HepG2 (cell line): ENCODE results near the gene VEPH1. TPM values are rescaled to one million over a fixed set of nuclear protein-coding genes. Genes with fewer than 3 reads are reported as not detected.

ENCODE experiments used
- ATAC-seq: fragments of 200-7000 bp; cut with Tn5 transposase; 3 replicates; pipeline ENCODE4 v1.9.1; 2020; ENCODE audit warnings: mild to moderate bottlenecking, moderate library complexity
- BruUV-seq: library from RNA; stranded (reverse); fragments of 400-500 nt; replicated peaks from 2 replicates; lab custom pipeline; 2021; lab: Mats Ljungman, UMichigan
- CTCF ChIA-PET: fragments of 300-600 bp; formaldehyde crosslinking; extraction: SDS; loops from one replicate; lab custom pipeline; 2021; ENCODE audit warnings: low total read pairs, inconsistent platforms, low intra/inter-chr PET ratio; lab: Yijun Ruan, JAX
- POLR2A ChIA-PET: fragments of 350-600 bp; sonication (Branson Sonifier 250); formaldehyde crosslinking; loops from one replicate; lab custom pipeline; 2020; ENCODE audit warnings: antibody characterized with exemption, inconsistent platforms; lab: Yijun Ruan, JAX
- DNase-seq: peaks from one replicate; pipeline ENCODE4 v3.0.0-alpha.2; 2015; ENCODE audit warnings: low spot score
- FAIRE-seq: peaks from 3 replicates; lab custom pipeline; 2011; peaks lifted over from hg19 to GRCh38; lab: Jason Lieb, UNC
- H2AFZ ChIP-seq: one replicate; pipeline ENCODE4 v1.6.1; 2011; ENCODE audit warnings: low read length, inconsistent platforms
- H3K27ac ChIP-seq: fragments of 300-600 bp; 3 replicates; pipeline ENCODE4 v1.8.0; 2011; ENCODE audit warnings: mixed run types, mild to moderate bottlenecking, mixed read lengths, low read length, inconsistent platforms; ENCODE audit not compliant: insufficient read depth; ENCODE audit errors: extremely low read length
- H3K27me3 ChIP-seq, 2 experiments: fragments of 200-600 bp in 1 of 2; 2 replicates in 1 of 2; 3 replicates in 1 of 2; pipeline versions ENCODE4 v1.6.0 to v1.8.0; 2011; ENCODE audit warnings: low read length in 2 of 2, mild to moderate bottlenecking in 2 of 2, moderate library complexity in 2 of 2, inconsistent platforms in 1 of 2; ENCODE audit not compliant: insufficient read depth in 2 of 2, control insufficient read depth in 1 of 2
- H3K36me3 ChIP-seq, 2 experiments: fragments of 200-600 bp in 1 of 2; replicated peaks in 1 of 2; 2 replicates in 1 of 2; 3 replicates in 1 of 2; pipeline versions ENCODE4 v1.5.1 to v1.8.0; 2011; ENCODE audit warnings: low read length in 2 of 2, inconsistent platforms in 1 of 2; ENCODE audit not compliant: insufficient read depth in 2 of 2, control insufficient read depth in 1 of 2
- H3K4me1 ChIP-seq: 2 replicates; pipeline ENCODE4 v1.5.1; 2012; ENCODE audit warnings: low read length, inconsistent platforms; ENCODE audit not compliant: insufficient read depth
- H3K4me2 ChIP-seq: 2 replicates; pipeline ENCODE4 v1.6.0; 2011; ENCODE audit warnings: low read depth, low read length, inconsistent platforms
- H3K4me3 ChIP-seq, 3 experiments: fragments of 200-600 bp in 1 of 3; sonication (generic), shearing (Covaris generic) in 1 of 3; replicated peaks in 1 of 3; 2 replicates each; pipeline ENCODE4 v1.5.1; 2011 to 2016; ENCODE audit warnings: low read length in 3 of 3, inconsistent platforms in 2 of 3, low read depth in 2 of 3, mild to moderate bottlenecking in 2 of 3, control low read depth in 1 of 3, mixed read lengths in 1 of 3; ENCODE audit not compliant: insufficient read depth in 1 of 3
- H3K79me2 ChIP-seq: one replicate; pipeline ENCODE4 v1.6.1; 2011; ENCODE audit warnings: low read length, inconsistent platforms; ENCODE audit not compliant: insufficient read depth
- H3K9ac ChIP-seq: 2 replicates; pipeline ENCODE4 v1.6.0; 2011; ENCODE audit warnings: mild to moderate bottlenecking, low read depth, low read length, inconsistent platforms; ENCODE audit not compliant: insufficient read depth
- H3K9me3 ChIP-seq: 2 replicates; pipeline ENCODE4 v1.5.1; 2012; ENCODE audit warnings: mild to moderate bottlenecking, low read length
- H4K20me1 ChIP-seq: 2 replicates; pipeline ENCODE4 v1.6.0; 2011; ENCODE audit warnings: inconsistent platforms, mild to moderate bottlenecking, low read length, moderate library complexity; ENCODE audit not compliant: insufficient read depth
- ATF7 ChIP-seq, 2 experiments: fragments of 450-650 bp in 1 of 2; sonication (generic) in 1 of 2; formaldehyde crosslinking in 1 of 2; IDR thresholded peaks; 2 replicates each; pipeline versions ENCODE4 v1.4.0 to v1.6.1; 2016 to 2020; ENCODE audit warnings: antibody characterized with exemption in 1 of 2, mild to moderate bottlenecking in 1 of 2, missing genetic modification reagents in 1 of 2
- HNRNPUL1 ChIP-seq: fragments of 200-400 bp; formaldehyde crosslinking; IDR thresholded peaks from 2 replicates; pipeline ENCODE4 v1.6.1; 2017; ENCODE audit warnings: low read depth, mild to moderate bottlenecking, low read length, moderate library complexity
- IKZF1 ChIP-seq: fragments of 450-650 bp; IDR thresholded peaks from 2 replicates; pipeline ENCODE4 v1.7.1; 2016
- KDM4B ChIP-seq: sonication (generic); formaldehyde crosslinking; IDR thresholded peaks from 2 replicates; pipeline ENCODE4 v1.4.0; 2020; ENCODE audit warnings: missing genetic modification reagents
- KDM6A ChIP-seq: IDR thresholded peaks from 2 replicates; pipeline ENCODE4 v1.6.1; 2016; ENCODE audit warnings: low read depth
- KLF16 ChIP-seq, 2 experiments: sonication (generic) in 1 of 2; formaldehyde crosslinking in 1 of 2; IDR thresholded peaks; 2 replicates each; pipeline versions ENCODE4 v1.6.1 to v1.8.0; 2016 to 2023; ENCODE audit warnings: missing genetic modification reagents in 2 of 2, missing compliant biosample characterization in 1 of 2
- RARG ChIP-seq: sonication (generic); formaldehyde crosslinking; IDR thresholded peaks from 2 replicates; pipeline ENCODE4 v1.4.0; 2020; ENCODE audit warnings: low read depth, mild to moderate bottlenecking, missing genetic modification reagents
- RBM39 ChIP-seq: fragments of 200-400 bp; formaldehyde crosslinking; IDR thresholded peaks from one replicate; pipeline ENCODE4 v1.6.1; 2018; ENCODE audit warnings: antibody characterized with exemption, mild to moderate bottlenecking, low read depth, low read length; ENCODE audit not compliant: poor library complexity, severe bottlenecking
- ZBED4 ChIP-seq: sonication (generic); formaldehyde crosslinking; IDR thresholded peaks from 2 replicates; pipeline ENCODE4 v1.4.0; 2020; ENCODE audit warnings: missing genetic modification reagents, borderline replicate concordance
- ZBTB46 ChIP-seq: sonication (generic); formaldehyde crosslinking; IDR thresholded peaks from 2 replicates; pipeline ENCODE4 v1.4.0; 2020; ENCODE audit warnings: mild to moderate bottlenecking, missing genetic modification reagents, borderline replicate concordance
- ZNF597 ChIP-seq: sonication (generic); formaldehyde crosslinking; IDR thresholded peaks from 2 replicates; pipeline ENCODE4 v1.5.0; 2020; ENCODE audit warnings: missing genetic modification reagents
- ZNF710 ChIP-seq: sonication (generic); formaldehyde crosslinking; IDR thresholded peaks from 2 replicates; pipeline ENCODE4 v1.5.0; 2020; ENCODE audit warnings: mild to moderate bottlenecking, missing genetic modification reagents, borderline replicate concordance
- ZNF766 ChIP-seq: sonication (generic); formaldehyde crosslinking; IDR thresholded peaks from 2 replicates; pipeline ENCODE4 v1.5.0; 2020; ENCODE audit warnings: missing genetic modification reagents, borderline replicate concordance
- ZNF780A ChIP-seq: sonication (generic); formaldehyde crosslinking; IDR thresholded peaks from 2 replicates; pipeline ENCODE4 v1.8.0; 2022; ENCODE audit warnings: mild to moderate bottlenecking, missing genetic modification reagents, moderate library complexity
- whole genome bisulfite sequencing: methylation state at CpG from one replicate; pipeline ENCODE4 v1.1.6; 2017; ENCODE audit warnings: low lambda C conversion rate; 5-methylcytosine and 5-hydroxymethylcytosine counted together
- in situ Hi-C: cut with HindIII; loops from 2 replicates; pipeline ENCODE4 v1.10.0; 2017; ENCODE audit warnings: low pct_unique_long_range_greater_than_20kb; ENCODE audit not compliant: extremely low pct_ligation_motif_present
- intact Hi-C: fragments of 100-400 bp; cut with micrococcal nuclease; formaldehyde crosslinking; loops from one replicate; pipeline ENCODE4 v1.10.0; 2022; ENCODE audit not compliant: unreplicated experiment
- polyA plus RNA-seq, 8 experiments: library from polyadenylated mRNA; depleted of rRNA in 3 of 8; stranded (reverse) in 7 of 8; unstranded in 1 of 8; fragments of >200 nt; fragmentation: Illumina TruSeq in 4 of 8; extraction: Trizol in 4 of 8; gene quantifications; 2 replicates each; pipeline versions ENCODE4 v1.2.1 to v1.2.3, GENCODE V29; 2011 to 2016; ENCODE audit warnings: low read depth in 4 of 8, missing spikeins in 1 of 8, mixed read lengths in 1 of 8; ENCODE audit not compliant: insufficient read depth in 1 of 8
- total RNA-seq, 5 experiments: library from RNA; depleted of rRNA; stranded (reverse); fragments of >200 nt; fragmentation: Illumina TruSeq; extraction: Trizol; gene quantifications; 2 replicates each; pipeline ENCODE4 v1.2.3, GENCODE V29; 2016; ENCODE audit warnings: low read depth in 1 of 5

VEPH1 gene
- total and polyA plus RNA-seq, 2 of the 13 experiments (the other 11 are each of a cell fraction or from before 2014, with no cell fraction given): not detected

- intact Hi-C loops: no loop called here
- no peaks in the 10 kb centered on the region for H3K79me2 ChIP-seq
- no peak overlapping the region for H3K4me2 ChIP-seq
- no peak overlapping the region for H2AFZ ChIP-seq
- no peak overlapping the region for H3K9ac ChIP-seq
- H3K27ac ChIP-seq: no peak overlapping the region
- no peak overlapping the region for H3K4me3 ChIP-seq
- no peaks in the 10 kb centered on the region for H3K36me3 ChIP-seq
- no peaks in the 10 kb centered on the region; a peak in 1 of 5 replicates for H3K27me3 ChIP-seq
- 28% methylated on average over 4 of the region's 4 CpGs for WGBS
- H3K9me3 ChIP-seq: no peaks in the 10 kb centered on the region
- H4K20me1 ChIP-seq: no peaks in the 10 kb centered on the region
- in situ Hi-C loops: no loop called here
- ATAC-seq (no peak), FAIRE-seq (no peak), DNase-seq (no peak)
- POLR2A ChIA-PET: no interaction called here
- H3K4me1 ChIP-seq: no peaks in the 10 kb centered on the region
- no TSS peak for BruUV-seq
- CTCF ChIA-PET: no interaction called here
- no peak for TF ChIP-seq ZNF780A (CRISPR knock-in tag)
- TF ChIP-seq ATF7 (IDR thresholded peaks at IDR 0.05): no peak
- no peak for TF ChIP-seq ATF7 (CRISPR knock-in tag; IDR thresholded peaks at IDR 0.05)
- no peak for TF ChIP-seq ZNF710
- TF ChIP-seq ZNF766: no peak
- TF ChIP-seq KLF16 (CRISPR knock-in tag; IDR thresholded peaks at IDR 0.05): no peak
- no peak for TF ChIP-seq ZBTB46
- TF ChIP-seq ZBED4 (CRISPR knock-in tag): no peak
- TF ChIP-seq KDM6A (CRISPR knock-in tag): no peak
- no peak for TF ChIP-seq RARG (CRISPR knock-in tag)
- TF ChIP-seq HNRNPUL1: no peak
- no peak for TF ChIP-seq ZNF597 (CRISPR knock-in tag)
- no peak for TF ChIP-seq RBM39
- no peak for TF ChIP-seq KDM4B
- no peak for TF ChIP-seq IKZF1
Observed at GRCh38 chr3:157336252-157337009, 166.8 kb downstream of the VEPH1 start.
